GM21447 (cell line): ENCODE results near the gene CDKAL1.
"Not testable (repeated sequence)": the region's sequence is repeated elsewhere in the genome, so short reads cannot be mapped to it uniquely, and the experiment has no call there.

Experiments
- ATAC-seq: cut with Tn5 transposase; IDR thresholded peaks from one replicate; pipeline ENCODE4 v1.9.1; 2021; ENCODE audit not compliant: unreplicated experiment

Gene CDKAL1

DNA sequence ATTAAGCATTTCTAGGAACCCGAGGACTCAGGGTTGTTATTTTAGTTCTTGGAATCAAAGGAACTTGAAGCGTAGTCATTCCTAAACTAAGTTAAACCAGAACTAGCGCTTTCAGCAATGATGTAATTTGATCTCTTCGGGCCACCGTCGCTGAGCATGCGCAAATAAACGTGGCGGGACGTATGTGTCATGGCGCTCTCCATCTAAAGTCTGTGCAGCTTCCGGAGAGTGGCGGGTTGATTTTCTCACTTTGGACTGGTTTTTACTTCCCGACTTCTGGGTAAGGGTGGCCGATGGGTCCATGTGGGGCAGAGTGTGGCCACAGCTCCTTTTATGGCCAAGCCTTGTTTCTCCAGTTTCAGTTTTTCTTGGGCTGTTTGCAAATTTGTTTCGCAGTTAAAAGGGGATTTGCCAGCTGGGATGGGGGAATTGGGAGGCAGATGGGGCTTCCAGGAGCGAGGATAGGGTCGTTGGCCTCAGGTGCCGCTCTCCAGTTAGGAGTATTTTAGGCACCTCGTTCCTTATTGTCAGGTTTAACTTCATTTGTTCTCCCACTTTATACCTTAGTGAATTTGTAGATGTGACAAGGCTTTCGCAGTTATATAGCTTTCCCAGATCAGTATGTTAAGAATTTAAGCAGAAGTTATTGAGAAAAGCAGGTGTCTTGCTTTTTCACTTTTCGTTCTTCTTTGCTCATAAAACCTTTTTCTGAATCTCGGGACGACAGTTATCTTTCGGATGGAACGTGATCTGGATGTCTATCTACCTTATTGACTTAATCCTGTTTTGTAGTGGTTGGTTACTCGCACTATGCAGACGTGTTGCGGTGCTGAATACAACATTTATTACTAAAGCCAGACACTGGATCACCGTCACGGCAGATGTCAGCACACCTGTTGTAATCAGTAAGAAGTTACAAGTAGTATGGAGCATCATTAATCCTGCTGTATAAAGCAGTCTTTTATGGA lies at the start of gene CDKAL1:
CDKAL1 (plus strand) TSS at position 163 of the 968 bp plus-strand sequence. CDS start 11,894 bp downstream, outside the sequence.
- ATAC-seq, result peak; percentile 90

GRCh38 chr6:20486641-20487040 lies 47.6 kb upstream of the CDKAL1 start:
- ATAC-seq, result no peak

- no peak for ATAC-seq
These were observed 46.4 kb upstream of the CDKAL1 start for GRCh38 chr6:20487669-20488375.

DNA sequence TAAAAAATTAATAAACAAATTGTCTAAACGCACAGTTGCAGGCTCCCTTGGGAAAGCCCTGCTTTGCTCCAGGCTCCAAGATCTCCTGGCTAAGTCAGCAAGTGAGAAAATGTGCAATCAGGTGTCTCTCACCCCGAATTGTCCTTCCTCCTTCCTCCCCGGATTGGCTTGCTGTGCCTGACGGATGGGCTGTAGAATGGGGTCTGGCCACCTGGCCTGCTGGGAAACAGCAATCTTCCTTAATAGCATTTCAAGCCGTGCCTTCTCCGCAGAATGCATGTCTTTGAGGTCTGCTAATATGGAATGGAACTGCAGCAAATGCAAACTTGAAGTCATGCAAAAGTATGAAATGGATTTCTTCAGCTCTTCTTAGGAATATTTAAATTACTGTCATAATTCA lies 43.7 kb upstream of the CDKAL1 start:
- no peak for ATAC-seq

DNA sequence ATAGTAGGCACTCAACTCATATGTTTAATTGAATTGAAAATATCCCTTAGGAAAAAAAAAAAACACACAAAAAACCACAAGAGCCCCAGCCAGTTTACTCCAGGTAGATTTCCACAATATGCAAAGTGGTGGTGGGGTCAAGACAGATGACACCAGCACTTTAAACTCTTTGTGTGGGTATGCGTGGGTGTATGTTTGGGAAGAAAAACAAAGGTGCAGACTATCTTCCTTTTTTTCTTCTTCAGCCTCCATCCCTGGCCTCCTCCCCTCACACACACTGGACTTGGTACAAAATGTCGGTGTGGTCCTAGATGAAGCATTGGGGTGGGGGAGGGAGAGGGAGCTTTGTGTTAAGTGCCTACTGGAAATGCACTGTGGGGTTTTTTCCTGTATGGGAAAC lies 42.2 kb upstream of the CDKAL1 start:
- no peak for ATAC-seq

GRCh38 chr6:20497216-20498040 lies 36.8 kb upstream of the CDKAL1 start:
- ATAC-seq, result no peak

DNA sequence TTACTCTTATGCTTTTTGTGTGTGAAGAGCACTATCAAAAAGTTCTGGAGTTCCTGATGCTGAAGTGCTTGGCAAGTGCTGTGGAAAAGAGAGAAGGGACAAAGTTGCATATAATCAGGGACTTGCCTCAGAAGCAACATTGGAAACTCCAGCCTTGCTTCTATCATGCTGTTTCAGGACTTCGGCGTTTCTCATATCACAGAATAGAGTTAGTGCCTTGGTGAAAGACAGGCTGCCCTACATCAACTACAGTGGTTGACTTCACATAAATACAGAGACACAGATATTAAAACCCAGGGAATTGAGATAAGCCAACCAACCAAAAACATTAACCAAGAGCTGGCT lies 36.2 kb upstream of the CDKAL1 start:
- no peak for ATAC-seq

DNA sequence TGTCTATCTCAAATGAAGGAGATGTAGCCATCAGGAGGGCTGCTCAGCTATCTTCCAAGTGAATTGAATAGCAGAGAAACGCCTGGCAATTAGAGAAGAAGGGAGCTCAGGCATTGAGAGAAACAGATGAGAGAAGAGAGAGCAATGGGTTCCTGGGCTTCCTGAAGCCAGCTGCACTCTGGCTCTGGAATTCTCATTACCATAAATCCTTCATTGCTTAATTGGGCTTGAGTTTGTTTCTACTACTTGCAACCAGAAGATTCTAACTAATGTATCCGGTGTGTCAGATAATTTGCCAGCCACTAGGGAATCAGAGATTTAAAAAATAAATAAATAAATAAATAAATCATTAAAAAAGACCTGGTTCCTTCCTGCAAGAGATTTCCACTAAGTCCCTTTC lies 25.0 kb upstream of the CDKAL1 start:
- no peak for ATAC-seq

- ATAC-seq, result no peak
These were observed 22.4 kb upstream of the CDKAL1 start for GRCh38 chr6:20511852-20512251.

DNA sequence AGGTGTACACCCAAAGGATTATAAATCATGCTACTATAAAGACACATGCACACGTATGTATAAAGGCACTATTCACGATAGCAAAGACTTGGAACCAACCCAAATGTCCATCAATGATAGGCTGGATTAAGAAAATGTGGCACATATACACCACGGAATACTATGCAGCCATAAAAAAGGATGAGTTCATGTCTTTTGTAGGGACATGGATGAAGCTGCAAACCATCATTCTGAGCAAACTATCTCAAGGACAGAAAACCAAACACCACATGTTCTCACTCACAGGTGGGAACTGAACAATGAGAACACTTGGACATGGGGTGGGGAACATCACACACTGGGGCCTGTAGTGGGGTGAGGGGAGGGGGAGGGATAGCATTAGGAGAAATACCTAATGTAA lies 9.0 kb upstream of the CDKAL1 start:
- ATAC-seq, result not testable (repeated sequence)

GRCh38 chr6:20529086-20529448 lies 5.2 kb upstream of the CDKAL1 start:
- not testable (repeated sequence) for ATAC-seq

GRCh38 chr6:20532881-20533280 lies 1.4 kb upstream of the CDKAL1 start:
- no peak for ATAC-seq

GRCh38 chr6:20533746-20534294 lies 437 bp upstream of the CDKAL1 start:
- ATAC-seq, result peak; percentile 11

DNA sequence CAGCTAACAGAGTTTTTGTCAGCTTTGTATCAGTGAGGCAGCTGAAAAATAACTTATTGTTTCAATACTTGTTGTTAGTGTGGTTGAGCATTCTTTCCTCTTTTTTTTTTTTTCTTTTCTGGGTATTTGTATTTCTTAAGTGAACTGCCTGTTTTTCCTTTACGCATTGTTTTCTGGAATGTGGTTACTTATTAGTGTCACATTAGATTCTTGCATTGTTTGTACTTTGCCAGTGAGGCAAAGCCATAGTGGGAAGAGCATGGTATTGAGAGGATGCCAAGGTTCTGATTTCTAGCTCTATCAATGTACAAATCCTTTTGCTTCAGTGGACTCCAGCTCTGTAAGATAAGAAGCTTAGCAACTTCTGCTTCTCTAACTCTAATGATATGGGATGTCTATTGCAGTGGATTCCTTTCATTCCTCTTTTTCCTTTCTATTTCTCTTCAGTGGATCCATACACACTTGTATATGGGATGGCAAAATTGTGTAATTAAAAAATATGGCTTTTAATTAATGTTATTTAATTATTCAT lies 3.9 kb downstream of the CDKAL1 start:
- ATAC-seq, result no peak

- ATAC-seq, result no peak
These were observed 4.7 kb downstream of the CDKAL1 start for GRCh38 chr6:20538907-20539306.

DNA sequence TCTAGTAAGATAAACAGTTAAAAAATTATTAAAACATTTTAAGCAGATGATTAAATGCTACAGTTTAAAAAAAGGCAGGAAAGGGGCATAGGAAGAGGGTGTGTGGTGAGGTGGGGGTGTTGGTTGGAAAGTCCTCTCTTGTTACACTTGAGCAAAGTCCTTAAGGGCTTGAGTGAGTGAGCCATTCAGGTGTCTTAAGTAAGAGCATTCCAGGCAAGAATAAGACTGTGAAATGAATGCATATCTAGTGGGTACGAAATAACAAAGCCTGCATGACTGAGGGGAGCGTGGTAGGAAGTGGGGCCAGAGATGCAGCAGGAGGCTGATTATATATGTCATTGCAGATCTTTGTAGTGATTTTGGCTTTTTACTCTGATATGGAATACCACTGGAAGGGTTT lies 5.1 kb downstream of the CDKAL1 start:
- no peak for ATAC-seq

DNA sequence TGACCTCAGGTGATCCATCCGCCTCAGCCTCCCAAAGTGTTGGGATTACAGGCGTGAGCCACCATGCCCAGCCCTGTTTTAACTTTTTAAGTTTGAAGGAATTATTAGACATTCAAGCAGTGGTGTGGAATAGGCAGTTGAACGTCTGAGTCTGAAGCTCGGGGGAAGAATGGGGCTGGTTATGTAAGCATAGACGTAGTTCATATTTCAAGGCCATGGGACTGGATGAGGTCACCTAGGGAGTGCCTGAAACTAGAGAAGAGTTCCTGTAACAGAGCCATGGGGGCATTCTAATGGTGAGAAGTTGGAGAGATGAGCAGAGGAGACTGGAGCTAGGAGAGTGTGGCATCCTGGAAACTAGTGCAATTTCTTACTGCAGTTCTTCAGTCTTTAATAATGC lies 6.4 kb downstream of the CDKAL1 start:
- ATAC-seq, result no peak

DNA sequence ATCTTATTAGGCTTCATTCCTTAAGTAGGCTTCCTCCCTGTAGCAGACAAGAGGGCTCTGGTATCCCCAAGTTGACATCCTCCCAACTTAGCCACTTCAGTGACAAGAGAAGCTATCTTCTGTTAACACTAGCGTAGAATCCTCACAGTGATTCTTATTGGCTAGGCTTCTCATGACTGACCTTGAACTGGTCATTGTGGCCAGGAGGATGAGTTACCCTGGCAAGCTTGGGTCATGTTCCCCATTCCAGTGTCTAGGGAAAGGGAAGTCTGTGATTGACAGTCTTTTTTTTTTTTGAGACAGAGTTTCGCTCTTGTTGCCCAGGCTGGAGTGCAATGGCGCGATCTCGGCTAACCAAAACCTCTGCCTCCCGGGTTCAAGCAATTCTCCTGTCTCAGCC lies 7.1 kb downstream of the CDKAL1 start:
- no peak for ATAC-seq

DNA sequence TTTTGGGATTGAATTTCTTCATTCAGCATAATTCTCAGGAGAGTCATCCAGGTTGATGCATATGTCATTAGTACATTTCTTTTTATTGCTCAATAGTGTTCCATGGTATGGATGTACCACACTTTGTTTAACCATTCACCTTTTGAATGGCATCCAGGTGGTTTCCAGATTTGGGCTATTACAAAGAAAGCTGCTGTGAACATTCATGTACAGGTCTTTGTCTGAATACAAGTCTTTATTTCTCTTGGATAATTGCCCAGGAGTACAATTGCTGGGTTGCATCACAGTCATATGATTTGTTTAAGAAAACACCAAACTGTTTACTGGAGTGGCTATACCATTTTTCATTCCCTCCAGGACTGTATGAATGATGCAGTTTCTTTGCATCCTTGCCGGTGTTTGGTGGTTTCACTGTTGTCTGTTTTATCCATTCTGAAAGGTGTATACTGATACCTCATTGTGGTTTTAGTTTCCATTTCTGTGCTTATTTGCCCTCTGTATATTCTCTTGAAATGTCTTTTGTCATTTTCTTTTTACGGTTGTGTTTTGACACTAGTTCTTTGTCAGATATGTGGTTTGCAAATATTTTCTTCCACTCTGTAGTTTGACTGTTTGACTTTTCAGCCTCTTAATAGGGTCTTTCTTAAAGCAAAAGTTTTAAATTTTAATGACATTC lies 8.8 kb downstream of the CDKAL1 start:
- peak; percentile 98 for ATAC-seq

- ATAC-seq, result no peak
These were observed 14.0 kb downstream of the CDKAL1 start for GRCh38 chr6:20548264-20548663.
